GM12873 (cell line): ENCODE data around the gene ST3GAL4.

Experiments
- CTCF ChIP-seq: IDR thresholded peaks from 2 replicates; pipeline ENCODE4 v1.5.1; 2012; ENCODE audit warnings: low read depth, mild to moderate bottlenecking, moderate library complexity, low read length, control low read depth; ENCODE audit not compliant: insufficient read depth; ENCODE audit errors: missing control alignments

Gene ST3GAL4

GRCh38 chr11:126391970-126392632 is 36.6 kb downstream of the ST3GAL4 start:
- peak; percentile 19 for TF ChIP-seq CTCF

- no peak for TF ChIP-seq CTCF
These were observed 37.1 kb downstream of the ST3GAL4 start for GRCh38 chr11:126392633-126393013.

- no peak for TF ChIP-seq CTCF
These were observed 37.7 kb downstream of the ST3GAL4 start for GRCh38 chr11:126393143-126393542.

- TF ChIP-seq CTCF, result no peak
These were observed 38.5 kb downstream of the ST3GAL4 start for GRCh38 chr11:126394036-126394435.

GRCh38 chr11:126396965-126397364 is 41.5 kb downstream of the ST3GAL4 start:
- no peak for TF ChIP-seq CTCF

GRCh38 chr11:126398296-126398695 is 42.8 kb downstream of the ST3GAL4 start:
- no peak for TF ChIP-seq CTCF

- TF ChIP-seq CTCF, result no peak
These were observed 43.2 kb downstream of the ST3GAL4 start for GRCh38 chr11:126398721-126399120.
